Measurements from ENCODE around the gene NR3C1. TPM values are rescaled to one million over a fixed set of nuclear protein-coding genes. Genes with fewer than 3 reads are reported as not detected.

Gene NR3C1
- total and polyA plus RNA-seq, 2 of the 13 experiments (the other 11 are each of a cell fraction or from before 2014, with no cell fraction given) = 10.0 to 24.3 TPM

DNA sequence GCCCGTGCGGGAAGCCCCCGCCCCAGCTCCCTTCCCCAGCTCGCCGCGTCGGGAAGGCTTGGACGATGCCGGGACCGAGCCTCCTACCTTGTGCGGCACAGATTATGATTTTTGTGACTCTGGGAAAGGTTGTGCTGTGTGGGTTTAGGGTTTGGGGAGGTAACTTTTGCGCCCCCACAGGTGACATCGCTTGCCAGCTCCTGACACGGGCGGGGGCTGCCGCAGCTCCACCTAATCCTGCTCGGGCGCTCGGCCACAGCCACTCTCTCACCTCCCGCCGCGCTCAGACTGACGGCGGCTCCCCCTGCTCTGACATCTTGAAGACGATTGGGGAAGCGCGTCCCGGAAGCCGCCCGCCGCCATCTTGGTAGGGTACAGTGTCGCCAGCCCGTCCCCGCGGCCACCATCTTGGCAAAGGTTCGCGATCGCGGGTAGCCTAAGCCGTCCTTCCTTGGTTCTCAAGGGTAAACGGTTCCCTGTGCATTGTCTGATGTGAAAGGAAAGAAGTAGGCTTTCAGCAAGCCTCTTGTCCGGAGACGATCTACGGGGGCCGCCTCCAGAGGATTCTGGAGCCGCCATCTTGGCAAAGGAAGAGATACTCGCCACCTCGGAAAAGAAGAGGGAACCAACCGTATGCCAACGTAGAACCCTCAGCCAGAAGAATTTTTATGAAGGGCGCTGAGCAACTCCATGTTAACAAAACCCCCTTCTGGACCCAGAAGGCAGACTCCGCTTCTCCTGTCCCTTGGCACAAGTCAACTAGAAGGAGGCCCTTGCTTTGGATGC is 1.8 kb upstream of the NR3C1 start (continued):
- TF ChIP-seq, protein P1, sequence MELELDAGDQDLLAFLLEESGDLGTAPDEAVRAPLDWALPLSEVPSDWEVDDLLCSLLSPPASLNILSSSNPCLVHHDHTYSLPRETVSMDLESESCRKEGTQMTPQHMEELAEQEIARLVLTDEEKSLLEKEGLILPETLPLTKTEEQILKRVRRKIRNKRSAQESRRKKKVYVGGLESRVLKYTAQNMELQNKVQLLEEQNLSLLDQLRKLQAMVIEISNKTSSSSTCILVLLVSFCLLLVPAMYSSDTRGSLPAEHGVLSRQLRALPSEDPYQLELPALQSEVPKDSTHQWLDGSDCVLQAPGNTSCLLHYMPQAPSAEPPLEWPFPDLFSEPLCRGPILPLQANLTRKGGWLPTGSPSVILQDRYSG (CRISPR knock-in tag; IDR thresholded peaks at IDR 0.05) = no peak
- TF ChIP-seq ZNF883 (CRISPR knock-in tag; IDR thresholded peaks at IDR 0.05; ENCODE audit: not compliant biosample characterization) (peak; percentile 93), ZNF10 (CRISPR knock-in tag; IDR thresholded peaks at IDR 0.05; ENCODE audit: borderline replicate concordance, low read depth) (no peak), ZNF629 (CRISPR knock-in tag; conservative IDR thresholded peaks at IDR 0.05) (no peak), ZSCAN25 (CRISPR knock-in tag; IDR thresholded peaks at IDR 0.05) (peak; percentile 88), ZNF432 (CRISPR knock-in tag; IDR thresholded peaks at IDR 0.05; ENCODE audit: borderline replicate concordance) (no peak), PPARG (CRISPR knock-in tag; conservative IDR thresholded peaks at IDR 0.05) (no peak), ZBTB3 (CRISPR knock-in tag; IDR thresholded peaks at IDR 0.05; ENCODE audit: borderline replicate concordance, low read depth) (peak; percentile 68; the same call in 1 of the 2 replicates), ZNF605 (CRISPR knock-in tag; IDR thresholded peaks at IDR 0.05) (peak; percentile 93), SIN3A (IDR thresholded peaks at IDR 0.05; ENCODE audit: borderline replicate concordance, low read depth, low read length) (no peak), ZNF670 (CRISPR knock-in tag; IDR thresholded peaks at IDR 0.05; ENCODE audit: borderline replicate concordance) (0 out of 2 replicates have a peak, but pooled peaks have one; percentile 23), ZNF354B (CRISPR knock-in tag; IDR thresholded peaks at IDR 0.05) (no peak; the same call in 1 of the 2 replicates), TEAD2 (CRISPR knock-in tag; IDR thresholded peaks at IDR 0.05) (no peak), ZNF17 (CRISPR knock-in tag; IDR thresholded peaks at IDR 0.05) (no peak)
- TF ChIP-seq, protein P2, sequence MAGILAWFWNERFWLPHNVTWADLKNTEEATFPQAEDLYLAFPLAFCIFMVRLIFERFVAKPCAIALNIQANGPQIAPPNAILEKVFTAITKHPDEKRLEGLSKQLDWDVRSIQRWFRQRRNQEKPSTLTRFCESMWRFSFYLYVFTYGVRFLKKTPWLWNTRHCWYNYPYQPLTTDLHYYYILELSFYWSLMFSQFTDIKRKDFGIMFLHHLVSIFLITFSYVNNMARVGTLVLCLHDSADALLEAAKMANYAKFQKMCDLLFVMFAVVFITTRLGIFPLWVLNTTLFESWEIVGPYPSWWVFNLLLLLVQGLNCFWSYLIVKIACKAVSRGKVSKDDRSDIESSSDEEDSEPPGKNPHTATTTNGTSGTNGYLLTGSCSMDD (CRISPR knock-in tag; IDR thresholded peaks at IDR 0.05) = no peak
- TF ChIP-seq, protein P3, sequence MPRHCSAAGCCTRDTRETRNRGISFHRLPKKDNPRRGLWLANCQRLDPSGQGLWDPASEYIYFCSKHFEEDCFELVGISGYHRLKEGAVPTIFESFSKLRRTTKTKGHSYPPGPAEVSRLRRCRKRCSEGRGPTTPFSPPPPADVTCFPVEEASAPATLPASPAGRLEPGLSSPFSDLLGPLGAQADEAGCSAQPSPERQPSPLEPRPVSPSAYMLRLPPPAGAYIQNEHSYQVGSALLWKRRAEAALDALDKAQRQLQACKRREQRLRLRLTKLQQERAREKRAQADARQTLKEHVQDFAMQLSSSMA (CRISPR knock-in tag; IDR thresholded peaks at IDR 0.05) = peak; percentile 95
- TF ChIP-seq, protein P4, sequence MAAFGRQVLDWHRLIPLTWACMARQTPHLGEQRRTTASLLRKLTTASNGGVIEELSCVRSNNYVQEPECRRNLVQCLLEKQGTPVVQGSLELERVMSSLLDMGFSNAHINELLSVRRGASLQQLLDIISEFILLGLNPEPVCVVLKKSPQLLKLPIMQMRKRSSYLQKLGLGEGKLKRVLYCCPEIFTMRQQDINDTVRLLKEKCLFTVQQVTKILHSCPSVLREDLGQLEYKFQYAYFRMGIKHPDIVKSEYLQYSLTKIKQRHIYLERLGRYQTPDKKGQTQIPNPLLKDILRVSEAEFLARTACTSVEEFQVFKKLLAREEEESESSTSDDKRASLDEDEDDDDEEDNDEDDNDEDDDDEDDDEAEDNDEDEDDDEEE (CRISPR knock-in tag; IDR thresholded peaks at IDR 0.05) = no peak
- TF ChIP-seq, protein P5, sequence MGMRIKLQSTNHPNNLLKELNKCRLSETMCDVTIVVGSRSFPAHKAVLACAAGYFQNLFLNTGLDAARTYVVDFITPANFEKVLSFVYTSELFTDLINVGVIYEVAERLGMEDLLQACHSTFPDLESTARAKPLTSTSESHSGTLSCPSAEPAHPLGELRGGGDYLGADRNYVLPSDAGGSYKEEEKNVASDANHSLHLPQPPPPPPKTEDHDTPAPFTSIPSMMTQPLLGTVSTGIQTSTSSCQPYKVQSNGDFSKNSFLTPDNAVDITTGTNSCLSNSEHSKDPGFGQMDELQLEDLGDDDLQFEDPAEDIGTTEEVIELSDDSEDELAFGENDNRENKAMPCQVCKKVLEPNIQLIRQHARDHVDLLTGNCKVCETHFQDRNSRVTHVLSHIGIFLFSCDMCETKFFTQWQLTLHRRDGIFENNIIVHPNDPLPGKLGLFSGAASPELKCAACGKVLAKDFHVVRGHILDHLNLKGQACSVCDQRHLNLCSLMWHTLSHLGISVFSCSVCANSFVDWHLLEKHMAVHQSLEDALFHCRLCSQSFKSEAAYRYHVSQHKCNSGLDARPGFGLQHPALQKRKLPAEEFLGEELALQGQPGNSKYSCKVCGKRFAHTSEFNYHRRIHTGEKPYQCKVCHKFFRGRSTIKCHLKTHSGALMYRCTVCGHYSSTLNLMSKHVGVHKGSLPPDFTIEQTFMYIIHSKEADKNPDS (CRISPR knock-in tag; IDR thresholded peaks at IDR 0.05) = no peak
- TF ChIP-seq, protein P6, sequence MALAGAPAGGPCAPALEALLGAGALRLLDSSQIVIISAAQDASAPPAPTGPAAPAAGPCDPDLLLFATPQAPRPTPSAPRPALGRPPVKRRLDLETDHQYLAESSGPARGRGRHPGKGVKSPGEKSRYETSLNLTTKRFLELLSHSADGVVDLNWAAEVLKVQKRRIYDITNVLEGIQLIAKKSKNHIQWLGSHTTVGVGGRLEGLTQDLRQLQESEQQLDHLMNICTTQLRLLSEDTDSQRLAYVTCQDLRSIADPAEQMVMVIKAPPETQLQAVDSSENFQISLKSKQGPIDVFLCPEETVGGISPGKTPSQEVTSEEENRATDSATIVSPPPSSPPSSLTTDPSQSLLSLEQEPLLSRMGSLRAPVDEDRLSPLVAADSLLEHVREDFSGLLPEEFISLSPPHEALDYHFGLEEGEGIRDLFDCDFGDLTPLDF (CRISPR knock-in tag; IDR thresholded peaks at IDR 0.05) = no peak
- TF ChIP-seq, protein P7, sequence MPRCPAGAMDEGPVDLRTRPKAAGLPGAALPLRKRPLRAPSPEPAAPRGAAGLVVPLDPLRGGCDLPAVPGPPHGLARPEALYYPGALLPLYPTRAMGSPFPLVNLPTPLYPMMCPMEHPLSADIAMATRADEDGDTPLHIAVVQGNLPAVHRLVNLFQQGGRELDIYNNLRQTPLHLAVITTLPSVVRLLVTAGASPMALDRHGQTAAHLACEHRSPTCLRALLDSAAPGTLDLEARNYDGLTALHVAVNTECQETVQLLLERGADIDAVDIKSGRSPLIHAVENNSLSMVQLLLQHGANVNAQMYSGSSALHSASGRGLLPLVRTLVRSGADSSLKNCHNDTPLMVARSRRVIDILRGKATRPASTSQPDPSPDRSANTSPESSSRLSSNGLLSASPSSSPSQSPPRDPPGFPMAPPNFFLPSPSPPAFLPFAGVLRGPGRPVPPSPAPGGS (CRISPR knock-in tag; IDR thresholded peaks at IDR 0.05) = peak; percentile 82; the same call in 1 of the 2 replicates

Measured in HepG2 (cell line).